Breast epithelium (tissue), 3 donors: Measurements from ENCODE around the gene CALR3.

ENCODE experiments used
- POLR2A ChIP-seq: fragments of 450-650 bp; IDR thresholded peaks from one replicate; pipeline ENCODE4 v1.6.1; 2016; ENCODE audit warnings: antibody characterized with exemption, mild to moderate bottlenecking, moderate library complexity
- TF ChIP-seq, protein P1 (sequence below), 3 donors: fragments of 450-650 bp; IDR thresholded peaks; one replicate each; pipeline ENCODE4 v1.5.1; 2016 to 2017; ENCODE audit warnings: antibody characterized with exemption in 3 of 3, mild to moderate bottlenecking in 3 of 3, moderate library complexity in 3 of 3

- TF ChIP-seq, protein P1, sequence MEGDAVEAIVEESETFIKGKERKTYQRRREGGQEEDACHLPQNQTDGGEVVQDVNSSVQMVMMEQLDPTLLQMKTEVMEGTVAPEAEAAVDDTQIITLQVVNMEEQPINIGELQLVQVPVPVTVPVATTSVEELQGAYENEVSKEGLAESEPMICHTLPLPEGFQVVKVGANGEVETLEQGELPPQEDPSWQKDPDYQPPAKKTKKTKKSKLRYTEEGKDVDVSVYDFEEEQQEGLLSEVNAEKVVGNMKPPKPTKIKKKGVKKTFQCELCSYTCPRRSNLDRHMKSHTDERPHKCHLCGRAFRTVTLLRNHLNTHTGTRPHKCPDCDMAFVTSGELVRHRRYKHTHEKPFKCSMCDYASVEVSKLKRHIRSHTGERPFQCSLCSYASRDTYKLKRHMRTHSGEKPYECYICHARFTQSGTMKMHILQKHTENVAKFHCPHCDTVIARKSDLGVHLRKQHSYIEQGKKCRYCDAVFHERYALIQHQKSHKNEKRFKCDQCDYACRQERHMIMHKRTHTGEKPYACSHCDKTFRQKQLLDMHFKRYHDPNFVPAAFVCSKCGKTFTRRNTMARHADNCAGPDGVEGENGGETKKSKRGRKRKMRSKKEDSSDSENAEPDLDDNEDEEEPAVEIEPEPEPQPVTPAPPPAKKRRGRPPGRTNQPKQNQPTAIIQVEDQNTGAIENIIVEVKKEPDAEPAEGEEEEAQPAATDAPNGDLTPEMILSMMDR (IDR thresholded peaks at IDR 0.05), result no peak
- no peak for TF ChIP-seq POLR2A
Measured at GRCh38 chr19:16527334-16527935, 31.5 kb upstream of the CALR3 start.
